ENCODE results near the gene ADD3. TPM values are rescaled to one million over a fixed set of nuclear protein-coding genes. Genes with fewer than 3 reads are reported as not detected.
"Not testable (repeated sequence)": the region's sequence is repeated elsewhere in the genome, so short reads cannot be mapped to it uniquely, and the experiment has no call there.

The ADD3 gene
- total RNA-seq, 4 donors from 2014 or later: 91.9 to 185 (median 155) TPM

DNA sequence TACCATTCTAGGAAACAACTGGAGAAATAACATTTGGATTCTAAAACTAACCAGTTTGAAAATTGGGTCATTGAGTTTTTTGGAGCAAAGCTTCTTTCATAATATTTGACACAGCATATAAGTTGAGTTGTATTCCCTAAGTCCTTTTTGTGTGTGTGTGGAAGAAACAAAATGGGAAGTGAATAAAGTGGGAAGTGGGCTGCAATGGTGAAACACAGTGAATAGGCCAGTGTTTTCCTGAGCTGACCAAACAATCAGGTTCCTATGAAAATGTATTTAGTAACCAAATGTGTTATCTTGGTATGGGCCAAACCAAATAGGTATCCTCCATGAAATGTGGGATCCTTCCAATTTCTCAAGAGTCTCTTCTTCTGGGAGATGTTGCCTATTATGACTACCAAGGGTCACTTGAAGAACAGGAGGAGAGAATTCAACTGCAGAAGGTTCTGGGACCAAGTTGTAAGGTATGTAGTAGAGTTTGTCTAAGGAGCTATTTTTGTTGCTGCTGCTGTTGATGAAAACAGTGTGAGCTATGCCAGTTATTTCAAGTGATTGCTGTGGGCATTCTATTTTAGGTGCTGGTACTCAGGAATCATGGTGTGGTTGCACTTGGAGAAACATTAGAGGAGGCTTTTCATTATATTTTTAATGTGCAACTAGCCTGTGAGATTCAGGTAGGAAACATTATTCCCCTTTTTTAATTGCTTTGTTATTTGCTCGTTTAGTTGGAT lies 111.3 kb downstream of the ADD3 start:
- WGBS, 2 donors: 84 to 90% methylated on average over 1 of the region's 1 CpG
- H3K4me3 ChIP-seq (ENCODE audit: low read depth, poor library complexity, severe bottlenecking): no peak overlapping the region
- TF ChIP-seq, protein P1, sequence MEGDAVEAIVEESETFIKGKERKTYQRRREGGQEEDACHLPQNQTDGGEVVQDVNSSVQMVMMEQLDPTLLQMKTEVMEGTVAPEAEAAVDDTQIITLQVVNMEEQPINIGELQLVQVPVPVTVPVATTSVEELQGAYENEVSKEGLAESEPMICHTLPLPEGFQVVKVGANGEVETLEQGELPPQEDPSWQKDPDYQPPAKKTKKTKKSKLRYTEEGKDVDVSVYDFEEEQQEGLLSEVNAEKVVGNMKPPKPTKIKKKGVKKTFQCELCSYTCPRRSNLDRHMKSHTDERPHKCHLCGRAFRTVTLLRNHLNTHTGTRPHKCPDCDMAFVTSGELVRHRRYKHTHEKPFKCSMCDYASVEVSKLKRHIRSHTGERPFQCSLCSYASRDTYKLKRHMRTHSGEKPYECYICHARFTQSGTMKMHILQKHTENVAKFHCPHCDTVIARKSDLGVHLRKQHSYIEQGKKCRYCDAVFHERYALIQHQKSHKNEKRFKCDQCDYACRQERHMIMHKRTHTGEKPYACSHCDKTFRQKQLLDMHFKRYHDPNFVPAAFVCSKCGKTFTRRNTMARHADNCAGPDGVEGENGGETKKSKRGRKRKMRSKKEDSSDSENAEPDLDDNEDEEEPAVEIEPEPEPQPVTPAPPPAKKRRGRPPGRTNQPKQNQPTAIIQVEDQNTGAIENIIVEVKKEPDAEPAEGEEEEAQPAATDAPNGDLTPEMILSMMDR (IDR thresholded peaks at IDR 0.05): no peak
- no peak for TF ChIP-seq POLR2A (IDR thresholded peaks at IDR 0.05)
- no peak for DNase-seq (ENCODE audit: low spot score in 2 of 2)
- intact Hi-C loops (cut with DNase I; ENCODE audit: low total_unique reads): no loop called here

DNA sequence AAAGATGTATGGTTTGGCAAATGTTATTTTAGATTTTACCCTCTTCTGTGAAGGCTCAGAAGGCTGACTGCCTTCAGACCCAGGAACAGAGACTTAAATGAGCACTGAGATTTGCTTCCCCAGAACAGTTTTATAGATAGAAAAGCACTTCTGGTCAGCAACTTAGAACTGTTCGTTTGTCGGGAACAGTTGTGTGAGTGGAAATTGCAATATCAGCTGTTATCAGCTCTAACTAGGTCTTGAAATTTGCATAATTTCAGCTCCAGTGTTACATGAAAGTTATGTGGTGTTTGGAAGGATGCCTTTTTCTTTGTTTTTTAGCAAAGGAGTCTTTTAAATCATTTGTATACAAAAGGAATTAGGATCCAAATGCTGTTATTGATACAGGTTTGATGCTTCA lies 115.8 kb downstream of the ADD3 start:
- H3K4me3 ChIP-seq (ENCODE audit: low read depth, poor library complexity, severe bottlenecking): no peak overlapping the region
- no peak for DNase-seq (ENCODE audit: low spot score in 2 of 2)
- 91 to 96% methylated on average over 2 of the region's 2 CpGs for WGBS, 2 donors
- intact Hi-C loops (cut with DNase I; ENCODE audit: low total_unique reads): no loop called here
- TF ChIP-seq, protein P1 (IDR thresholded peaks at IDR 0.05): no peak
- TF ChIP-seq POLR2A (IDR thresholded peaks at IDR 0.05): no peak

DNA sequence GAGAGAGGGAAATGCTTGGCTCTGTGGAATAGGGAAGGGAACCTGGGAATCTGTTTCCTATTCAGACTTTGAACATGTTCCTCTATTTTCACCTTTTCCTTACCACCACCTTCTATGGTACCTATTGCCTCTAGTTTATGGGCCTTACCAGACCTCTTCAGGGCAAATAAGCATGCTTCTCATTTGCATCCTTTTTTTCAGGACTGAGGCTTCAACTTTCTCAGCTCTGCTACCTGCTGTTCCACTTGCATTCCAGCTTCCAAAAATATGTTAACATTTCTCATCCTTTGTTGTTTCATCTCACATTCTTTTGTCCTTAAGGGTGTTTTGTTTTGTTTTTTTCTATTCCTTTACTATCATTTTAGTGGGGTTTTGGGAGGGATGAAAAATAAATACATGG lies 121.7 kb downstream of the ADD3 start:
- intact Hi-C loops (cut with DNase I; ENCODE audit: low total_unique reads): no loop called here

DNA sequence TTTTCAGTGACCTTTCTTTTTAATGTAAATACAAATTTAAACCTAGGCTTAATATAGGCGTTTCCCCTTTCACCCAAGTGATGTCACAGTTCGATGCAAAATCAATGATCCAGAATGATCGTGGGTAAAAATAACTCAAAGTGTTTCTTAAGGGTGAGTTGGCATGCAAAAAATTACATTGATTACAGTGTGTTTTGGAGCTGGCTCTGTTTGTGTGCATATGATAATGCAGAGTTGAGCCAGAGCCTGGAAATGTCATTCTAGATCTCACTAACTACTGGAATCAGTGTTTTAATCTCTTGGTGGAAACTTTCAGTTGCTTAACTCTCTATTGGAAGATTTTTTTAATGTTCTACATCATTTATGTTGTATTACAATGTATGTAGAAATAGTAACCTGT lies 127.1 kb downstream of the ADD3 start:
- no peak overlapping the region for H3K4me3 ChIP-seq (ENCODE audit: low read depth, poor library complexity, severe bottlenecking)
- no peak for TF ChIP-seq POLR2A (IDR thresholded peaks at IDR 0.05)
- TF ChIP-seq, protein P1 (IDR thresholded peaks at IDR 0.05): no peak
- 84 to 86% methylated on average over 3 of the region's 3 CpGs for WGBS, 2 donors
- intact Hi-C loops (cut with DNase I; ENCODE audit: low total_unique reads): loop anchor here (5.0 kb wide), 1 partner anchor 142 kb away; no protein-coding TSS in a partner anchor
- no peak for DNase-seq (ENCODE audit: low spot score in 2 of 2)

More for the DNA sequence above, 121.7 kb downstream of the ADD3 start:
- no peak for DNase-seq (ENCODE audit: low spot score in 2 of 2)
- TF ChIP-seq, protein P1 (IDR thresholded peaks at IDR 0.05): no peak
- TF ChIP-seq POLR2A (IDR thresholded peaks at IDR 0.05): no peak
- no peak overlapping the region for H3K4me3 ChIP-seq (ENCODE audit: low read depth, poor library complexity, severe bottlenecking)

DNA sequence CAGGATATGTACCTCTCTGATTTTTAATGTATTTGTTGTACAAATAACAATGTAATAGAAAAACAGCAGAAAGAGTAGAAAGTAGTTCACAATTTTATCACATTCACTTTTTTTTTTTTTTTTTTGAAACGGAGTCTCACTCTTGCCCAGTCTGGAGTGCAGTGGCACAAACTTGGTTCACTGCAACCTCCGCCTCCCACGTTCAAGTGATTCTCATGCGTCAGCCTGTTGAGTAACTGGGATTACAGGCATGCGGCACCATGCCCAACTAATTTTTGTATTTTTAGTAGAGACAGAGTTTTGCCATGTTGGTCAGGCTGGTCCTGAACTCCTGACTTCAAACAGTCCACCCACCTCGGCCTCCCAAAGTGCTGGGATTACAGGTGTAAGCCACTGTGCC lies 128.1 kb downstream of the ADD3 start:
- not testable (repeated sequence) for DNase-seq (ENCODE audit: low spot score in 2 of 2)
- intact Hi-C loops (cut with DNase I; ENCODE audit: low total_unique reads): loop anchor here (5.0 kb wide), 1 partner anchor 141 kb away; no protein-coding TSS in a partner anchor
- WGBS, 2 donors: 78 to 82% methylated on average over 6 of the region's 6 CpGs

DNA sequence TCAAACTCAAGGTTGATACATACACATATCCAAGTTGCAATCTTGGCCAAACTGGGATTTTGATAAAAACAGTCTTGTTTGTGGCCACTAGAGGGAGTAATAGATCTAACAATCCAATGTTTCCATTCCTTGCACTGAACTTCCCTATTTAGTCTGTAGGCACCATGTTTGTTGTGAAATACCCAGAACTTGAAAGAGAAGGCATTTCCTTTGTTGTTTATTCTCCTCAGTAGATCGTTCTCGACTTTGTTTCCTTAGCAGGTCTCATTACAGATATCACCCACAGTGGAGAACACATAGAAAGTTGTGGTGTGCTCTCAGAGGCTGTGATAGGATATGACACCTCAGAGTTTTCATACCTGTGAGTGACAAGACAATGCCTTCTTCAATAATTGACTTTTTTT lies 129.4 kb downstream of the ADD3 start:
- no peak overlapping the region for H3K4me3 ChIP-seq (ENCODE audit: low read depth, poor library complexity, severe bottlenecking)
- DNase-seq (ENCODE audit: low spot score in 2 of 2): no peak
- intact Hi-C loops (cut with DNase I; ENCODE audit: low total_unique reads): loop anchor here (5.0 kb wide), 1 partner anchor 140 kb away; no protein-coding TSS in a partner anchor
- WGBS, 2 donors: 0% methylated on average over 2 of the region's 2 CpGs
- TF ChIP-seq, protein P1 (IDR thresholded peaks at IDR 0.05): peak in 1 of 3 donors; percentile 69
- TF ChIP-seq POLR2A (IDR thresholded peaks at IDR 0.05): no peak

More for the DNA sequence above, 128.1 kb downstream of the ADD3 start:
- H3K4me3 ChIP-seq (ENCODE audit: low read depth, poor library complexity, severe bottlenecking): not testable (repeated sequence)
